HG02623 (cell line): ENCODE data around the gene KLF12.

ENCODE experiments used
- ATAC-seq: cut with Tn5 transposase; IDR thresholded peaks from one replicate; pipeline ENCODE4 v1.9.1; 2021; ENCODE audit warnings: moderate library complexity; ENCODE audit not compliant: unreplicated experiment

Gene KLF12

DNA sequence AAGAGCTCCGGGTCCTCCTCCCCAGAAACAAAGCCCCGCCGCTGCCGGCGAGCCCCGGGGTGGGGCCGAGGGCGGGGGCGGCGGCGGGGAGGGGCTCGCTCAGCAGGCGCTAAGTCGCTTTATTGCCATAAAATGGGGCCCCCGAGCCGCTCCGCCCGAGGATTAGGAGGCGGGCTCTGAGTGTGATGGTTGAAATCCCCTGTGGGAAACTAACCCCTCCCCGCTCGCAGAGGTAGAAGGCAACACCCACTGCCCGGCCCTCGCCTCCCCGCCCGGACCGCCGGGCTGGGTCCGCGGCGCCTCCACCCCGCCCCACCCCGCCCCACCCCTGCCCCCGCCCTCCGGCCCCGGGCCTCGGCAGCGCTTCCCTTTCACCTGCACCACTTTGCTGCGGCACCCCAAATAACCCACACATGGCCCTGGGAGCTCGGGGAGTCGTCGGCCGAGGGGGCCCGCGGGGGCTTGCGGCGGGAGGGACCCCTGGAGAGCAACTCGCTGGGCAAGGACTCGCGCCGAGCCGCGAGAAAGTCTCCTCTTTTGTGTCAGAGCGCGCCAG is at the start of gene KLF12:
Gene KLF12 (minus strand): TSS at position 184 of the 556 bp plus-strand sequence.
- peak; percentile 55 for ATAC-seq

DNA sequence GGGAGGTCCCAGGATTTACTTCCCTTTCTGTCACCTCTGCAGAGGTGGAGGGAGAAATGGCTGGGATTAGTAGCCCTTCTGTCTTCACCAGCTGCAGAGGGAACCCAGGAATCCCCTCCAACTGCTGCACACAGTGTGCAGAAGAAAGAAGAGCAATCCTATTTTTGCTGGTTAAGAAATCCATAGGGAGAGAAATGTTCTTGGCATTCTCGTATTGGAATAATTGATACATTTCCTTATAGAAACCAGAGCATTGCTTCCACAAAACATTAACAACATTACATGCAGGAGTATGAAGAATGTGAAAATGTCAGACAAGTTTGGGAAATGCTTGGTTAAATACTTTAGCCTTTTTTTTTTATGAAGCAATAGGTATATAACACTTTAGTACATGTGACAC is 48.3 kb upstream of the KLF12 start:
- no peak for ATAC-seq

DNA sequence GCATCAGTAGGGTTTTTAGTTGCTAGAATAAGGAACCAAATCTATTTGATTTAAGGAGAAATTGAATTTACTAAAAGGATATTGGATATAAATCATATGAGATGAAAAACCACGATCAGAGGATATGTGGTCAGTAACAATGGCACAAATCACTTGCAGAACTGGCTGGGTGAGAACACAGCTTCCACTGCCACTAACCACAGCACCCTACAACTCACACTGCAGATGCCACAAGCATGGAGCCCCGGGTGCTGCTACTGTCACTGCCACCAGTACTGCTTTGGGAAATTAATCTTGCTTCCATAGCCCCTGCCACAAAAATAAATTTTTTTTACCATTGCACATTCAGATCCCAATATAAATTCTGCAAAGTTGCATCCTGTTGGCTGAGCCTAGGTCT is 40.6 kb upstream of the KLF12 start:
- ATAC-seq, result no peak

DNA sequence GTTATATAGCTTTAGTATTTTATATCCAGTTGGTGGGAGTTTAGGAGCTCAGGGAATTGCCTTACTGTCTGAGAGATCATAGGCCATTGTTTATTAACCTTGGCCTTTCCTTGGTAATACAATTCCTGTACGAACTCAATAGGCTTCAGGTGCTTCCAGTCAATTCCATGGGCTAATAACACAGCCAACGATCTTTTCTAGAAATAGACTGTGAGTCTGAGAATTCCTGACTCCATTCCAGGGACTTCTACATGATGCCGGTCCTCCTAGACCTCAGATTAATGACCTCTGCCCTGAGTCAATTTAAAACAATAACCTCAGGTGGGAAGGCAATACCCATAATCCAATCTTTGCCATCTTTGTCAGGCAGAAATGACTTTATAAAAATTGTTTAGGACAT is 39.6 kb upstream of the KLF12 start:
- ATAC-seq, result no peak

DNA sequence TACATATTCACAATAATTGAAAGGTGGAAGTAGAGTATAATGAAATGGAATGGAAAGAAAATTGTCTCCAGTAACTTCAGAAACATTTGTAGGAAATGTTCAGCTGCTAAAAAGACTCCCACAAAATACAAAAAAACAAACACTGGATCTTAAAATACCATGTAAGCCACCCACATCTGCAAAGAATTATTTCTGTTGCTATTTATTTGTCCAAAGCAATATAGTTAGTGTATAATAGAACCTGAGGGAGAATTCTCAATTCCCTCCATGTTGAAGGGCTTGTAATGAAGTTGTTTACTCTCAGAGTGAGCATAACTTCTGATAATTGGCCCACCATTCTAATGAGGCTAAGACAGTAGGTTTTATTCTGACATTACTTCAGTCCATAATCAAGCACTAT is 37.4 kb upstream of the KLF12 start:
- no peak for ATAC-seq

DNA sequence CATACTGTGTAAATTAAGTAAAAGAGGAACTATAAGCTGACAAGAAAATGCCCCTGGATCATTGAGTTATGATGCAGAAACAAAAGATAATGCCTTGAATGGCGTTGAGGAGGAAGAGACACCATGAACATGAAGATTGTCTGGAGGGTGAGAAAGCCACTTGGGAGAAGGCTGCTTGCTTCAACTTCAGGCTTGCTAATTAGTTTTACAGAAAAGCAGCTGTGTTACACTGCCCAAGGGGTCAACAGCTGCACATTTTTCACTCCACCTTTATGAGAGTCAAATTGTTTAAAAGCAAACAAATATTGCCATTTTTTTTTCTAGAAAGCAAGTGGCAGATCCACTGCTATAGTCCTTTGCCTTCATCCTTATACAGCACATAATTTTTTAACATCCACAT is 35.5 kb upstream of the KLF12 start:
- ATAC-seq, result no peak

DNA sequence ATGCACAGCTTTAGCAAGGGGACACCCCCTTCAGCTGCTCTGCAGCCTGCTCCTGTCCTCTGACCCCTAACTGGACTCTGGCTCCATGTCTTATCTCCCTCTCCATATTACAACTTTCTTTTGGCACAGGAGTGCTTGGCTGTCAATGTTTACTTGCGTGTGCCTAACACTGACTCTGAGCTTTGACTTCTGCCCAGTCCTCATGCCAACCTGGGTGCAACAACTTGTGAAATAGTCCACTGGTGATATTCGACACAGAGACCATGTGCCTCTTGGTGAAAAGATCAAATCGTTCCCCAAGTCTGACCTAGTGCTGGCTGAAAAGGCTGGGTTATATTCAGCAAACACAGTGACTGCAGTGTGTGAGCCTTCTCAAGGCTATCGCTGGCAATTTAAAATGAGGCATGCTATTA is 34.1 kb upstream of the KLF12 start:
- ATAC-seq, result no peak

DNA sequence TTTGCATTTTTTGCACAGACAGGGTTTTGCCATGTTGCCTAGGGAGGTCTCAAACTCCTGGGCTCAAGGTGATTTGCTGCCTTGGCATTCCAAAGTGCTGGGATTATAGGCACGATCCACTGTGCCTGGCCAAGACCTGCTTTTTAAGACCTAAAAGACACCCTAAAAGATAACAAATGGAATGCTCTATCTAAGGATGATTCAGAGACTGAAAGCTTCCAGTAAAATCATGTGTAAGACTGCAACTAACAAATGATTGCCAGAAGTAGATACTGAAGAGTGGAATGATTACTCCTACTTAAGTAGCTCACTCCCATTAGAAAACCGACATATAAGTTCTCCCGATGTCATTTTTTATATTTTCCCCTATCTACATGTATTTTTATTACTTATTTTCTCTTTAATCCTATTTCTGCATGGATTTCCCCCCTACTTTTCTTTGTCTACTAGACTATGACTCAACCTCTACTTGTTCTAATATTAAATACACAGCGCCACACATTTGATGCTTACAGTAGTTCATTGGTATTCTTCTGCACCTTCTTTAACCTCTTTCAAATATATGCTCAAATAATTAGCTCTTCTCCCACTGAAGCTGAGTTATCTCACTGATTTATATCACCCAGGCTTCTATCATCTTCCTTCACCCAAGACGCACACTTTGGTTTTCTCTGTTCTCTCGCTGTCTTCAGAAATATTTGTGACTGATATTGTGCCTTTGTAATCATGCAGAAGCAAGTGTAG is 32.2 kb upstream of the KLF12 start:
- ATAC-seq, result no peak

DNA sequence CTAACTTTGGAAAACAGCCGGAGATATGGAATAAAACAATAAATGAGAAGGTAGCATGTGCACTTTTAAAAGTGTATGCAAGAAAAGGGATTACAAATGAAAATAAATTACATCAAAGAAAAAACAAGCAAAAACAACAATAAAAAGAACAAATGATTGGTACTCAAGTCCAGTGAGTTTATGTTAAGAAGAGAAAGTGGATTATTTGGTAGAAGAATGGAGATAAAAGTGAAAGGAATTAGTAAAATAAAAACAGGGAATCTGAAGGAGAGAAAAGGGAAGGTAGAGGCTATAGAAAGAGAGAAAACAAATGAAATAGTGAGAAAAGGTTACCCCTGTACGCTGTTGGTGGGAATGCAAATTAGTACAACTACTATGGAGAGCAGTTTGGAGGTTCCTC is 28.6 kb upstream of the KLF12 start:
- ATAC-seq, result no peak

DNA sequence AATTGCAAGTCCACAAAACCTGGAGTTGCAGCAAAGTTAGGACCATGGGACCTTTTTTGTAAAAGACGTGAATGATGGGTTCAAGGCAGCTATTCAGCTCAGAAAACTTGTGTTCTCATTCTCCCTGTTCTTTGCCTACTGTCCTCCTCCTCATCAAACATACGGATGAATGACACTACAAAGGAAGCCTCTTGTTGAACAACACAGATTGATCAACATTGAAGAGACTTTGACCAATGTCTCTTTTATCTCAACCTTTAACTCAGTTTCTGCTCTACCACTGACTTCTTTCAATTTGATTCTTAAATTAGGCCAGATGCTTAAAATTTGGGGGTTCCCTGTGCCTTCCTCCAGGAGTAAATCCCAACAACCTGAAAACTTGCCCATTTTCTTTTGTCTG is 27.9 kb upstream of the KLF12 start:
- ATAC-seq, result no peak

DNA sequence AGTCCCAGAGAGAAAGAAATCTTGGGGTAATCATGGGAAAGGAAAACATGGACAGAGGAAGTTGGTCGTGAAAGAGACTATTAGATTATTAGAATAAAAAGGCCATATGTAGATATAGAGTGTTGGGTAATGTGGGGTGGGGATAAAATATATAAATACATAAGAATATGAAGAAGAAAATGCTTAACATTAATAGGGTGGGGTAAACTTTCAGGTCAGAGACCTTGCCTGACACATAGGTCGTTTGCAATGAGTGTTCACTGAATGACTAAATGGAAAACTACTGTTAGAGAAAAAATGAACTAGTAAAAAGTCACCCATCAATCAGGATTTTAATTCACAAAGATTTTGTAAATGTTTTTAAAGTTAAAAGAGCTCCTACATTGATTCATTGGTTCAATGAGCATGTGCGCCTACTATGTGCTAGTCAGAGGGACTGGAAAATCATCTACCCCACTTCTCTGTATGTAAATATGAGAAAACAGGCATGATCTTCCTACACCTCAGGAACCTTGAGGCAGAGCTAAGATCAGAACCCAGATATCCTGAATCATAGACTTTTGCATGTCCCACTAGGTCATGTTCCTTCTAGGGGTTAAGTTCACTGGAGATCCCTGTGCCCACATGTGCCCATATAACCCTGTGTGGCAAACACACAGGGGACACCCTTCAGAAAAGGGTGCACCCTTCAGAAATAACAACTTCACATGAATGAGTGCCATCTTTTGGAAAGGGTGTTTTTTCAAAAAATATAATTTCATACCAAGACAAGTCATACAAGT is 24.6 kb upstream of the KLF12 start:
- ATAC-seq, result no peak

DNA sequence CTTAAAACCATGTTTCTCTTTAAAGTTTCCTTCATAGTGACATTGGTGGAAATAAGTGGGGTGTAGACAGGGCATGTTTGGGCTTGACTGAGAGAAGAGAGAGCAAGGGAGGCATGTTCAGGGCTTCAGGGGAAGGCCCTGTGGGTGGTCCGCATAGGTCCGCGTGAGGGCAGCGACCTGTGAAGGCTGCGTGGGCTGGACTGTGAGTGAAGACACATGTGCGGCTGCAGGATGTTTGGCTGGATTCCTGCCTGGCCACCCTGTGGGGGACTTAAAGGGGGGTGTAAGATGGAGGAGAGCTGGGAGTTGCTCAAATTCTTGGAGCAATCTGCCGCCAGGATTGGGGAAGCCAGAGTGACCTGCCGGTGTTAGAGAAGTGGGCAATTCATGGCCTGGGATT is 23.8 kb upstream of the KLF12 start:
- no peak for ATAC-seq

DNA sequence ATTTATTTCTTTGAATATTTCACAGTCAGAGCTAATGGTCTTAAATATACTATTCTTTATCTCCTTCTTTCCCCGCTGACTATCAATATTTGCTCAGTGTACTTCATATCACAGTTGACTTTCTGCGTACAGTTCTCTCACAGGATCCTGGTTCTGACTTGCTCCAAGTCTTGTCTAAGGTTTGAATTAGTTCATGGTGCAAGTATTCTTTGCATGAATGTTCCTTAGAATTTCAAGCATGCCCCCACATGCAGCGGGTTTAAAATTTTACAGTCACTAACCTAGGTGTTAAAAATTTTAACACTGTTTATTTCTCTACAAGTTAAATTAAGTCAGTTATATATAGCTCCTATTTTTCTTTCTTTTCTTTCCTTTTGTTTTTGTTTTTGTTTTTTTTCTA is 20.8 kb upstream of the KLF12 start:
- no peak for ATAC-seq

DNA sequence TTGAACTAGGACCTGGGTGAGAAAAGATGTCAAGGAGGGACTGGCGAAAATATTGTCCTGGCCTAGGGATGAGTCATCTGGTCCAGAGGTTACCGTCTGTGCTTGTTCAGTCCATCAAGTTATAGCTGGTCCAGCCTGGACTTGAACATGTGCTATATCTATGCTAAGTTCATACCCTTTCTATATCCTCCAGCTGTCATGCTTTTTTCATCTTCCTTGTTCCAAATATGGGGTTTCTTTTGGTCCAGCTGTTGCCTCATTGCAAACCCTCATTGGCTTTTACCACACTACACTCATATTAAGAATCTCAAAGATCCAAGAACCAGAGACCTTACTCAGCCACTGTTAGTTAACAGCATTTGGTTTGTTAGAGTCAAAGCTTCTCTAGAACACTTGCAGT is 19.1 kb upstream of the KLF12 start:
- ATAC-seq, result no peak

DNA sequence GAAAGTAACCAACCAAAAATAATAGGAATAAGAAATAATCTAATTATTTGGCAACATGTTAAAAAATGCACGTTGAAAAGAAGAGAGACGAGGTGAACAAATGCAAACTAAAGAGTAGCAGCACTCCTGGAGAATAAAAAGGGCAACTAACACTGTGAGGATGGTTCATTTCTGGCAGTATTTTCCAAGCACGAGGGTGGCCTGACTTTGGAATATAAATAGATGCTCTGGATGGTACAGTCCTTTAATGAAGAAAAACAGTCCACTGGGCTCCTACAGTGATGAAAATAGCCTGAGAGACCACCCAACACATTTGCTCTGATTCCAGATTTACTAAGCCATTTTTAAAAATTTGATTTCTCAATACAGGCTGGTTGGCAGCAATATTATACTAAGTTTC is 17.7 kb upstream of the KLF12 start:
- ATAC-seq, result no peak

DNA sequence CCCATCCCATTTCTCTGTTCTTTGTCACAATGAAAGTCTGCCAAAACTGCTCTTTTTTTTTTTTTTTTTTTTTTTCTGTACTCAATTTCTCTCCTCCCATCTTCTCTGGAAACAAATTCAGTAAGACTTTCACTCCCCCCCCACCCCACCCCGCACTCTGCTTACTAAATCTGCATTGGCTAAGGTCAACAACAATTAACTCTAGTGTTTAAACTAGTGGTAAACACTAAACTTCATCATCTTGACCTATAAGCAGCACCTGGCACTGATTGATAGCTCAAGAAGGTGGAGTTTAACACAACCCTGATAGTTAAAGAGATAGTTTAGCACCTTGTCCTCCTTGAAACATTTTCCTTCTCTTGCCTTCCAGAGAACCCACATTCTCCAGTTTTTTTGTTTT is 14.1 kb upstream of the KLF12 start:
- no peak for ATAC-seq

DNA sequence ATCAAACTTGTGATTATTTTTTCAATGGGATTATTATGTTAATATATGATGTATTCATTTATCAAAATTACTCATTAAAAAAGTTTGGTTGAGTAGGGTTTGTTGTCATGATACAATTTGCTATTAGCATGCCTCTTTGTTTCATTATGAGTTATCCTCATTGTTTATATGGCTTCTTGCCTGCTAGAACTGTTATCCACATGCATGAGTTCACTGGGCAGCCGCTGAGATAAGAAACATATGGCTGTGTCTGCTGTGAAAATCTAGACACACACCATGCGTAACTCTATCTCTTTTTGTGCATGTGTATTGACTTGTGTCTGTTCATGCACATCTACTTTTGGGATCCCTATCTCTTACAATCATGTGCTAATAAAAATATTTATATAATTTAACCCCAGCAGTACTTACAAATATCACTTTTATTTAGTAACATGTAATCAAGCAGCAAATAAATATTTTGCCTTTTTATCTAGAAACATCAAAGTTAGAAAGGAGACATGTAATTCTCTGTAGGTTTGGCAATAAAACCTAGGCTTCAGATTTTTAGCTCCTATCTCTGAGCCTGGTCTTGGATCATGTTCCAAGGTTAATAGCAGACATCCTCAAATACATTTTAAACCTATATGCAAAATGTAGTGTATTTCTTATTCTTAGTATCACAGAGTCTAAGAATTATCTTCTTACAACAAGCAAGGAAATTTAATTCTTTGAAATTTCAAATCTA is 11.2 kb upstream of the KLF12 start:
- ATAC-seq, result no peak

DNA sequence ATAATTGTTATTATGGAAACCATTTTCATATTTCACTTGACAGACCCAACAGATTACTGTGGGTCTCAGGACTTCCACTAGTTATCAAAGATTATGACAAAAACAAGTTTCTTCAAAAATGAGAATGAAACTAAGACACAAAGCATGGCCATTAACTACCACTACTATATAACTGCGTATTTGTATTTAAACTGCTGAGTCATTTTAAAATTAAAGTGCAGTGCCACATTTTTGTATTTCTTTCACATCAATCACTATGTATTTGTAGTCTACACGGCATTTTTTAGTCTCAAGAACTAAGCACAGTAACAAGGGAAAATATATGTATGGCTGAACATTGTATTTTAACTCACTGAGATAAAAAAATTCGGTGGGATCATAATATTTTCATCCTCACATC is 10.1 kb upstream of the KLF12 start:
- no peak for ATAC-seq

DNA sequence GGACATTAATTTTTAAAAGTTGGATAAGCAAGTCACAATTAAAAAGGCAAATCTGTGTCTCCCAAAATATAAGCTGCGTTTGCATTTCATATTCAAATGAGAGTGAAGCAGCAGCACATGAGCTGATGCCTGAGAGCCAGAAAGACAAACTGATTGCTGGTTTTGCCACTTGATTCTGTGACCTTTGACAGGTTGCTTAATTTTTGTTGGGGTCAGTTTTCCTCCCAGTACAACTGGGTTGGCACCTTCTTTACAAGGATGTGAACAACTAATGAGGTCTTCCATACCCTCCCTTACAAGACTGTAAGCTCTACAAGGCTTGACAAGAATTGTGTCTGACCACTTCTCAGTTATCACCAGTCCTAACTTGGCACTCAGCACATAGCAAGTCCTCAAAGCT is 8.1 kb upstream of the KLF12 start:
- no peak for ATAC-seq

DNA sequence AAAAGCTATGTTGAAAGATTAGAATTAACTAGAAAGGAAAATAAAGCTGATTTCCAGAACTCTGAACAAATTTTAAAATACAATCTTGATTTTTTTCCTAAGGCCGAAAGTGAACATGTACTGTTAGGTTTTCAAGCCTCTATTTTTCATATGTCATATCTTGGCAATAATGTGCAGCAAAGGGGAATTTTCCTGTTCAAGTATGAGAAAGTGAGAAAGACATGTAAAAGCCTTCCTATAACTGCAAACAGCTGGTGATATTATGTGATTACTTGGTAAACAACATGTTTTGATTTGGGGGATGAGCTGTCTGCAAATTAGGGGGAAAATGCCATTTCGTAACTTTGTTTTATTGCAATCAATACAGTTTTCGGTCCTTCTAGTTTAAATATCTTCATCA is 4.0 kb upstream of the KLF12 start:
- ATAC-seq, result no peak

DNA sequence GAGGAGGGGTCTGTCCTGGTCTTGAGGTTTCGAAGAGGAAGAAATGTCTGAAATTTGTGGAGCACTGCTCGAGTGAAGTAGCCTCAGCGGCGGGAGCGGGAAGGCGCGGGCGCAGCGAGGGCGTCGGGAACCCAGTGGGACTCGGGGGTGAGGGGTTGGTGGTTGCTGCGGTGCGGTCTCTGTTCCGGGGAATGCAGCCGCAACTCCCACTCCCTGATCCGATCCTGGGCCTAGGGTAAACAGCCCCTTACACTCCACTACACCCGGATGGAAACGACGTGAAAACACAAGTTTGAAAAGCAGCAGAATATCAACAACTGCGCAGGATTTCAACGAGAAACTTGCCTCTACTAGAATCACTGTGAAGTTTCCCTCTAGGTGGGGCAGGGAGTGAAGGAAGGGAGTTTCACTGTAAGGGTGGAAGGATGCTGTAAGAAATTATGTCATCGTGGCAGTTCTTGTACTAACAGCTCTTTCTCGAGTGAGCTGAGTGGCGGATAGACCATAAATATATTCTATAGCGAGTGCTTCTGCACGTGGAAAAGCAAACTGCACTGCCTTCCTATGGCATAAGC is 2.0 kb upstream of the KLF12 start:
- ATAC-seq, result no peak
